Progenitor cell of endocrine pancreas (in vitro differentiated cells): ENCODE results near the gene GAS2L2. TPM values are rescaled to one million over a fixed set of nuclear protein-coding genes. Genes with fewer than 3 reads are reported as not detected.

Experiments
- DNase-seq: peaks from one replicate; pipeline ENCODE4 v3.0.0; 2021; ENCODE audit warnings: low spot score; ENCODE audit not compliant: unreplicated experiment
- H3K27ac Mint-ChIP-seq: 2 replicates; pipeline ENCODE4 v1.8.0; 2021; ENCODE audit warnings: mild to moderate bottlenecking, moderate library complexity, mixed read lengths
- H3K27me3 Mint-ChIP-seq: 2 replicates; pipeline ENCODE4 v1.8.0; 2021; ENCODE audit warnings: mixed read lengths
- H3K36me3 Mint-ChIP-seq: 2 replicates; pipeline ENCODE4 v1.8.0; 2022; ENCODE audit warnings: mixed read lengths; ENCODE audit not compliant: insufficient read depth
- H3K4me1 Mint-ChIP-seq: 2 replicates; pipeline ENCODE4 v1.8.0; 2021; ENCODE audit warnings: low read depth, mixed read lengths
- H3K4me3 Mint-ChIP-seq: 2 replicates; pipeline ENCODE4 v1.8.0; 2021; ENCODE audit warnings: low read depth, mild to moderate bottlenecking, moderate library complexity, mixed read lengths
- H3K9me3 Mint-ChIP-seq: 2 replicates; pipeline ENCODE4 v1.8.0; 2021; ENCODE audit warnings: low read depth, mixed read lengths
- CTCF ChIP-seq: fragments of 200-600 bp; sonication (generic); IDR thresholded peaks from one replicate; pipeline ENCODE4 v1.5.0; 2021; ENCODE audit warnings: antibody characterized with exemption, mild to moderate bottlenecking; ENCODE audit not compliant: unreplicated experiment
- total RNA-seq: library from RNA; stranded (reverse); gene quantifications from 2 replicates; pipeline ENCODE4 v1.2.1, GENCODE V29; 2021

GAS2L2 gene
- total RNA-seq, 1 donor from 2014 or later, result 0.10 TPM

- no peaks in the 10 kb centered on the region for H3K36me3 Mint-ChIP-seq
- H3K4me3 Mint-ChIP-seq, result no peak overlapping the region
- no peak overlapping the region for H3K27ac Mint-ChIP-seq
- no peaks in the 10 kb centered on the region for H3K9me3 Mint-ChIP-seq
- H3K27me3 Mint-ChIP-seq, result peaks cover 65% of the 10 kb centered on the region
- no peak for TF ChIP-seq CTCF
- no peak for DNase-seq
- peaks cover 5% of the 10 kb centered on the region for H3K4me1 Mint-ChIP-seq
Observed at GRCh38 chr17:35790841-35791240, 37.8 kb upstream of the GAS2L2 start.

GRCh38 chr17:35788477-35789368, 35.7 kb upstream of the GAS2L2 start:
- no peak for TF ChIP-seq CTCF
- H3K27me3 Mint-ChIP-seq, result peaks cover 48% of the 10 kb centered on the region
- peak overlapping the region; percentile 13 for H3K27ac Mint-ChIP-seq
- H3K4me1 Mint-ChIP-seq, result peaks cover 5% of the 10 kb centered on the region
- H3K36me3 Mint-ChIP-seq, result no peaks in the 10 kb centered on the region
- H3K4me3 Mint-ChIP-seq, result no peak overlapping the region
- DNase-seq, result no peak
- H3K9me3 Mint-ChIP-seq, result no peaks in the 10 kb centered on the region

- Mint-ChIP-seq H3K27ac (no peak overlapping the region), H3K27me3 (peaks cover 36% of the 10 kb centered on the region), H3K9me3 (no peaks in the 10 kb centered on the region), H3K4me1 (peaks cover 11% of the 10 kb centered on the region), H3K4me3 (no peak overlapping the region), H3K36me3 (no peaks in the 10 kb centered on the region)
- no peak for TF ChIP-seq CTCF
- DNase-seq, result no peak
Observed at GRCh38 chr17:35786941-35787432, 33.9 kb upstream of the GAS2L2 start.

- Mint-ChIP-seq H3K9me3 (no peaks in the 10 kb centered on the region), H3K27ac (no peak overlapping the region), H3K4me1 (peaks cover 11% of the 10 kb centered on the region), H3K27me3 (peaks cover 38% of the 10 kb centered on the region), H3K36me3 (no peaks in the 10 kb centered on the region), H3K4me3 (no peak overlapping the region)
- DNase-seq, result no peak
- TF ChIP-seq CTCF, result no peak
Observed at GRCh38 chr17:35784895-35785294, 31.9 kb upstream of the GAS2L2 start.

- no peak for TF ChIP-seq CTCF
- Mint-ChIP-seq H3K27me3 (peaks cover 27% of the 10 kb centered on the region), H3K4me1 (peaks cover 6% of the 10 kb centered on the region), H3K9me3 (no peaks in the 10 kb centered on the region), H3K36me3 (no peaks in the 10 kb centered on the region), H3K27ac (no peak overlapping the region), H3K4me3 (no peak overlapping the region)
- DNase-seq, result no peak
Observed at GRCh38 chr17:35780950-35781349, 27.9 kb upstream of the GAS2L2 start.
